Measurements from ENCODE around the gene TLN1.

- peak; percentile 96 for TF ChIP-seq CTCF (IDR thresholded peaks at IDR 0.05; ENCODE audit: low read depth, low read length, poor library complexity, severe bottlenecking)
- TF ChIP-seq EZH2phosphoT487 (IDR thresholded peaks at IDR 0.05; ENCODE audit: borderline replicate concordance, low read length), result no peak
These were observed 24.6 kb upstream of the TLN1 start for GRCh38 chr9:35756275-35757225.

Measured in DOHH2 (cell line).